ENCODE results near the gene HTR1E.
"Not testable (repeated sequence)": the region's sequence is repeated elsewhere in the genome, so short reads cannot be mapped to it uniquely, and the experiment has no call there.

The HTR1E gene

DNA sequence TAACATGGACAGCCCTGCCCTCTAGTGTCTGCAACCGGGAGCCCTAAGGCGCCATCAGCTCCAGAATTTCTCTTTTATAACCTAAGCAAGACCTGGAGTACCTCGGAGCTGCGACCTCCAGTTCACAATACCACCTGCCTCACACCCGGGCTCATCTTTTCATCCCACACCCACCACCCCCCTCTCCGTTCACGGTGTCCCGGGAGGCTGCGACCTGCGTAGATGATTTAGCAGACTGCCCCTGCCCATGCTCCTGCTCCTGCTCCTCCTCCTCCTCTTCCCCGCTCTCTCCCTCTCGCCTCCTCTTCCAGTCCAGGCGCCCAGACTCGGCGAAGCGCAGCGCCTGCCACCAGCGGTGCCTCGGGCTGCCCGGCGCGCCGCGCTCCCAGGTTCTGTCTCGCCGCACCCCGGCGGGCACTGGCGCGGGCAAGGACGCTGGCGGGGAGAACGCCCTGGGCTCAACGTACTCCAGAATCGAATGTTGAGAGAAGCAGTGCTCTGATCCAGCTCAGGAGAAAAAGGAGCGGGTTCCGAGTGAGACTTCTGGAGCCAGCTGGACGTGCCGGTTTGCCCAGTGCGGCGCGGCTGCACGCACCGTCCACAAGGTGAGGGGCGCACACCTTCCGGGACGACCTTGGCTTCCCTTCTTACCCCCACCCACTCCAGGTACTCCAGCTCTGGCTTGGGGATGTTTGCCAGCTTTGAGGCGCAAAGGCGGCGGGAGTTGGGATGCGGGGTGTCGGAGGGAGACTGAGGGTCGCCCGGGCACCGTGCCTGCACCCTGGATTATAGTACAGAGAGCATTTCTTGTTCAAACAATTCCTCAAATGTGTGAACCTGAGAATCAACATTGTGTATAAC, at the start of gene HTR1E:
Gene HTR1E (plus strand): TSS at position 310 of the 861 bp plus-strand sequence. CDS start 77,807 bp downstream, outside the sequence.
- in situ Hi-C loops (cut with HindIII; ENCODE audit: low sequenced_read_pairs), result no loop called here

- in situ Hi-C loops (cut with HindIII; ENCODE audit: low sequenced_read_pairs), result no loop called here
These were observed 49.0 kb upstream of the HTR1E start for GRCh38 chr6:86888301-86888700.

DNA sequence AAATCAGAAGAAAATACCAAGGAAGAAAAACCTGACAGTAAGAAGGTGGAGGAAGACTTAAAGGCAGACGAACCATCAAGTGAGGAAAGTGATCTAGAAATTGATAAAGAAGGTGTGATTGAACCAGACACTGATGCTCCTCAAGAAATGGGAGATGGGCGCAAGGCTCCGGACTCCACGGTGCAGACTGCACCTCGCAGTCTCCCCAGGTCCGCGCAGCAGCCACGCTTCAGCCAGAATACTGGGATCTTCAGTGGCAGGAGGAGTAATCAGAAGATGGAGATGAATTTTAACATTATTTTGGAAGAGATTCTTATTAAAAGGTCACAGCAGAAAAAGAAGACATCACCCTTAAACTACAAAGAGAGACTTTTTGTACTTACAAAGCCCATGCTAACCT, 40.1 kb upstream of the HTR1E start:
- in situ Hi-C loops (cut with HindIII; ENCODE audit: low sequenced_read_pairs), result not testable (repeated sequence)

DNA sequence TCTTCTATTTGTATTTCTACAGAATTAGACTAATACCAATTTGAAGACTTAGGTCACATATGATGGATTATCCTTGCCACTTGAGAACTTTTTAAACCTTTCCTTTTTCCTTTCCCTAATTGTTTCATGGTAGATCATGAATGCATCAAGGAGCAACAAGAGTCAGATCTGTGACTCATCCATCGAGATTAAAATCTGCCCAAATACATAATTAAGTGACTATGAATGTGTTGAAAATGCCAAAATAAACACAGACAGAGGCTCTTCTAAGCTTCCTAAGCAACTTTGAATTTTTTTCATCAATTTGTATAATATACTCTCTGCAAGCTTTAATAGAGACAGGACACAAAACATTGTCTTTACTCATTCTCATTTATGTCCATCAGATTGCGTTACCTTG, 23.5 kb upstream of the HTR1E start:
- in situ Hi-C loops (cut with HindIII; ENCODE audit: low sequenced_read_pairs), result no loop called here

DNA sequence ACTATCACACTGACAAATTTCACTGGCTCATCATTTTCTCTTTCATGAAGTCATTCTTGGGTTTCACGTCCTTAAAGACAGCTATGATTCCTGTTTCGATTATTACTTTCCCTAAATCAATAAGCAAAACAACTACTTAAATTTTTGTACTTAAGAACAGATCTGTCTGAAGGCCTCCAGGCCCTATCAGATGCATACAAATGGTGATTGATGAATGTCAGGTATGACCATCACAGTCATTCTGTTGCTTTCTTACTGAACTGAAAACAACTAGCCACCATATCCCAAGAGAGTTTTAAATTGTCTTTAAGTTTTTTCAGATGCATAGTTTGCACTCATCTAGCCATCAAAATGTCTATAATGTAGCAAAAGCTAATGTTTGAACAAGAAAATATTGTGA, 20.9 kb upstream of the HTR1E start:
- in situ Hi-C loops (cut with HindIII; ENCODE audit: low sequenced_read_pairs), result no loop called here

DNA sequence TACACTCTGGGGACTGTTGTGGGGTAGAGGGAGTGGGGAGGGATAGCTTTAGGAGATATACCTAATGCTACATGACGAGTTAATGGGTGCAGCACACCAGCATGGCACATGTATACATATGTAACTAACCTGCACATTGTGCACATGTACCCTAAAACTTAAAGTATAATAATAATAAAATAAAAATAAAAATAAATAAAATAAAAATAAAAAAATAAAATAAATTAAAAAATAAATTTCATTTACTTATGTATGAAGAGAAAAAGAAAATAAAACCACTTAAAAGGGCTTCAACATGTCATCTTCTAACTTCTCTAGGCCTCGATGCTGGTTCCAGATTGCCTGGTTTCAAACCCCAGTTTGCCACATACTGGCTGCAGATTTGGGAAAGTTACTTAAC, 10.2 kb upstream of the HTR1E start:
- in situ Hi-C loops (cut with HindIII; ENCODE audit: low sequenced_read_pairs), result not testable (repeated sequence)

DNA sequence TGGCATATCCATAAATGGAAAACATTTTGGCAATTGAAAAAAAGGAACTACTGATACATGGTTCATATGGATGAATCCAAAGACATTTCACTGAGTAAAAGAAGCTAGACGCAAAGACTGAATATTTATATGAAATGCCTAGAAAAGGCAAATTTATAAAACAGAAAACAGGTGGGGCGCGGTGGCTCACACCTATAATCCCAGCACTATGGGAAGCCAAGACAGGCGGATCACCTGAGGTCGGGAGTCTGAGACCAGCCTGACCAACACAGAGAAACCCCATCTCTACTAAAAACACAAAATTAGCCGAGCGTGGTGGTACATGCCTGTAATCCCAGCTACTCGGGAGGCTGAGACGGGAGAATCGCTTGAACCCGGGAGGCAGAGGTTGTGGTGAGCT, 9.5 kb upstream of the HTR1E start:
- in situ Hi-C loops (cut with HindIII; ENCODE audit: low sequenced_read_pairs), result not testable (repeated sequence)

- in situ Hi-C loops (cut with HindIII; ENCODE audit: low sequenced_read_pairs), result no loop called here
These were observed 3.0 kb upstream of the HTR1E start for GRCh38 chr6:86934365-86934764.

DNA sequence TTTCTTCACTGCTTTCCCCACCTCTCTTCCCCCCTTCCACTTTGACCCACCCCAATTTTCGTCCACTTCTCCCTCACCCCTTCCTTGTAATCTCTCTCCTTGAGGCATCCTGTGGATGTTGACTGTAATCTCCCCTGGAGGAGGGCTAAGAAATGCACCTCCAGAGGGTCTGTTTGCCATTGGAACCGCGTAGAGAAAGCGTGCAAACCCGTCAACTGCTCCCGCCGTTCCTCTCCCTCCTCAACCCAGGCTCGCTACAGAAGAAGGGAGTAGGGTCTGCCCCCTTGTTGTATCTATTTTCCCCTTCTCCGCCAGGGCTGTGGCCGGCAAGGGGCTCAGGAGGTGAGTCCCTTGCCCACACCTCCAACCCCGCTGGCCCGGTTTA, 502 bp upstream of the HTR1E start:
- in situ Hi-C loops (cut with HindIII; ENCODE audit: low sequenced_read_pairs), result no loop called here

DNA sequence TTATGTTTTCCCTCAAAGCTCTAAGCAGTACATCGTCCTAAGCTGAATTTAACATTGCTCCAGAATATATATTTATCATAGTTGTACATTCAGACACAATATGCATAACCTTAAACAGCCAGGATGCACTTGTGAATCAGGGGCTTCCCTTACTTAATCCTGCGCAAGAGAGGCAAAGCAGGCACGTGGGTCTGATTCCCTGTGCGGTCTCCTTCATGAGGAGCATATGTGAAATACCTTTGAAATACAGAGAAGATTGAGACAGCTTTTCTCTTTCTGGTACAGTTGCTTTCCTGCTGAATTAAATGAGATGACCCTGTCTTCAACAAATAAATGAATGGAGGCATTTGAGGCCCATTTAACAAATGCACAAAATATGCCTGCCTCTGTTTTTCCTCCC, 1.5 kb downstream of the HTR1E start:
- in situ Hi-C loops (cut with HindIII; ENCODE audit: low sequenced_read_pairs), result no loop called here

- in situ Hi-C loops (cut with HindIII; ENCODE audit: low sequenced_read_pairs), result no loop called here
These were observed 4.1 kb downstream of the HTR1E start for GRCh38 chr6:86941461-86941860.

DNA sequence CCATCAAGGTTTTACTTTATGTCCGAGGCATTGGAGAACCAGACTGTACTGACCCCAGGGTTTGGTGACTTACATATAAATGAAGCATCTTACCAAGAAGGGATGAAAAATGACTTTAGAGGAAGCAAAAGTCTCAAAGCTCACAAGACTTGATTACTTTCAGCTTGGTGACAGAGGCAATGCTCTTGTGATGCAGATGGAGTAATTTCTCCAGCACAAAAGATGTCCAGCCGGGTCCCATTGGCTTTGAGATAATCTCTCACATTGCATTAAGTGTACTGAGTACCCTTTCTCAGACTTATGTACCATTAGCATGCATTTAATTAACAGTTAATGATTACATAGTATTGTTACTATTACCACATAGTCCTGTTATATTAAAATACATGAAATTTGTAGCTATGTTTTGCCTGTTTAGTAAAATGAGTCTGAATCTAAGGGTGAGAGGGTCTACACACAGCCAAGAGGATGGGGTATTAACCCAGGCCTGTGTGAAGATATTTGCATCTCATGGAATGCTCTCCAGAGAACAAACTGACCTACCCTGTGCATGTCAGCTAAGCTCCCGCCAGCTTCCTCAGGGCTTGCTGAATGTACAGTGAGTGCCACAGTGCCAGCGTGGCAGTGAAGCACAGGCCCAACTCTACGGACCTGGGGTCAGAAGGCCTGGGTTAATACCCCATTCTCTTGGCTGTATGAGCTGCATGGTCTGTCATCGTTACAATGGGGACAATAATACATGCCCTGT, 5.6 kb downstream of the HTR1E start:
- in situ Hi-C loops (cut with HindIII; ENCODE audit: low sequenced_read_pairs), result no loop called here

GRCh38 chr6:86943819-86944407, 6.6 kb downstream of the HTR1E start:
- in situ Hi-C loops (cut with HindIII; ENCODE audit: low sequenced_read_pairs), result no loop called here

GRCh38 chr6:86949771-86950170, 12.4 kb downstream of the HTR1E start:
- in situ Hi-C loops (cut with HindIII; ENCODE audit: low sequenced_read_pairs), result no loop called here

GRCh38 chr6:86952991-86953390, 15.7 kb downstream of the HTR1E start:
- in situ Hi-C loops (cut with HindIII; ENCODE audit: low sequenced_read_pairs), result no loop called here

- in situ Hi-C loops (cut with HindIII; ENCODE audit: low sequenced_read_pairs), result no loop called here
These were observed 22.3 kb downstream of the HTR1E start for GRCh38 chr6:86959656-86960055.

DNA sequence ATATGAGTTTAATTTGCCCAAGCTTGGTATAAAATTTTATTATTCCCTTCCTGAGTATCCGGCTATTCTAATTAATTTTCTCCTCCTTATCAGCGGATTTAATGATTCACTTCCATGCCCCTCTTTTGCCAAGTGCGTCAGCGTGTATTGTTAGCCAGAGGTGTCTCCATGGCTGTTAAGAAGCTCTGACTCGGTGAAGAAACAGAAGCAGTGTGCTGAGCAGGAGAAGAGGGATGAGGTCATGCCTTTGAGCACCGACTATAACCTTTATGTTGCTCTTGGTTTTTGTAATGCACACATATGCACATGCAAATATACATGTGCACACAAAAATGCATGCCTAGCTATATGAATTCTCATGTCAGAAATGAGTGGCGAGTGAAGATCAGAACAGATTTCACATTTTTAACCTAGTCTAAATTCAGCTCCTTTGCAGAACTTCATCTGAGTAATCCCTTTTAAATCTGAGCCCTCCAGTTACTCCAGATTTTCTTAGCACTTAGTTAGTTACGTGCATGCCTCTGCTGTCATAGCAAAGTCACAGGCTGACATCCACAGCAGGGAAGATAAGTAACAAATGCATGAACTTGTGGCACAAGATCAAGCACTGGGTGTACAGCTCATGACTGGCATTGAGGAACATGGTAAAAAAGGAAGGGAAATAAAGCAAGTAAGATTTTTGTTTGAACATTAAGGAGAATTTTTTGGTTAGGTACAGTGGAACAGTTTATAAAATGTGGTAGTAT, 24.3 kb downstream of the HTR1E start:
- in situ Hi-C loops (cut with HindIII; ENCODE audit: low sequenced_read_pairs), result no loop called here

- in situ Hi-C loops (cut with HindIII; ENCODE audit: low sequenced_read_pairs), result no loop called here
These were observed 26.0 kb downstream of the HTR1E start for GRCh38 chr6:86963352-86963751.

- in situ Hi-C loops (cut with HindIII; ENCODE audit: low sequenced_read_pairs), result no loop called here
These were observed 26.8 kb downstream of the HTR1E start for GRCh38 chr6:86964029-86964579.

DNA sequence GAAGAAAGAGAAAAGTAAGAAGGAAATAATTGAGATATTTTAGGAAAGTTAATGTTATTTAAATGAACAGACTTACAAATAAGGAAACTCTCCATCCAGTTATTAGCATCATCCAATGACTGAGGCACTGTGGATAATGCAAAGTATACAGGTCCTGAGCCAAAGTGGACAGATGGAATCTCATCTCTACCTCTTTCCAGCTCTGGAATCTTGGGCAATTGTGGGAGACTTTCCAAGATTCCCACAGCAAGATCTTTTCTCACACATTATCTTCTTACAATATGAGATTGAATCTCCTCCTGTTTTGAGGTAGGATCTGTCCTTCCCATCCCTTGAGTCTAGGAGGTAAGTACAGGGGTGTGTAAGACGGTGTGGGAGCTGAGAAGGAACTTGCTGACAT, 28.9 kb downstream of the HTR1E start:
- in situ Hi-C loops (cut with HindIII; ENCODE audit: low sequenced_read_pairs), result no loop called here

DNA sequence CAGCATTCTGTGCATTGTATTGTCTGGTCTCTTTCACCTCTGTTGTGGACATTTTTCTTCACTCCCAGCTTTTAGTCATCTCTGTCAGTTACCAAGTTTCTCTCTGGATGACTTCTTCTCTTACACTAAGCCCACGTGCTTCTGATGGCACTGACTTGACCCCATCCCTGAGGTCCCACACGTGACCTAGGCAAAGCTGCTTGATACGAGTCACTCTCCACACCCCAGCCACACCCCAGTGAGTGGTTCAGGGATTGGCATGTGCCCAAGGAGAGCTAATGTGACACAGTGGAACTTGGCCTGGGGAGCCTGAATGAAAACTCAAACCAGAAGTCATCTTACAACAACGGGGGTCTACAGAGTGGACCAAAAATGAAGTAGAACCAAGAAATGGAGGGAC, 32.2 kb downstream of the HTR1E start:
- in situ Hi-C loops (cut with HindIII; ENCODE audit: low sequenced_read_pairs), result no loop called here
